ENCODE data around the gene CPB1.

Gene CPB1

DNA sequence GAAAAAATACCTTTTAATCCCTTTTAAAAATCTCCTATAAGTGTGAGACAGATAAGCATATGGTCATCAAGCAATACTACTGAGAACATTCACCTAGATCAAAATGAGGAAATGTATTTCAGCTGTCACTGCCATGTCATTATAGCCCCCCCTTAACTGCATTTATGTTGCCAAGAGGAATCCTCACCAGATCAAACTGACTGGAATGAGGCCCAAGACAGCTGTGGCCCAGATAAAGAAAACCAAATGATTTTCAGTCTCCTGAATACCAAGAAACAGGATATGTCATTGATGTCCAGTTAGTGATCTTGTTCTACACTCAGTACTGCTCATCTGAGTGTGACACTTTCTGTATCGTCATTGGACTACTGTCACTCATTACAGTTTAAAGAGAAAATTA lies 35.1 kb upstream of the CPB1 start:
- H3K27ac ChIP-seq, result no peak overlapping the region
- no peak for TF ChIP-seq ZFX (IDR thresholded peaks at IDR 0.05; ENCODE audit: borderline replicate concordance)
- TF ChIP-seq, protein P1, sequence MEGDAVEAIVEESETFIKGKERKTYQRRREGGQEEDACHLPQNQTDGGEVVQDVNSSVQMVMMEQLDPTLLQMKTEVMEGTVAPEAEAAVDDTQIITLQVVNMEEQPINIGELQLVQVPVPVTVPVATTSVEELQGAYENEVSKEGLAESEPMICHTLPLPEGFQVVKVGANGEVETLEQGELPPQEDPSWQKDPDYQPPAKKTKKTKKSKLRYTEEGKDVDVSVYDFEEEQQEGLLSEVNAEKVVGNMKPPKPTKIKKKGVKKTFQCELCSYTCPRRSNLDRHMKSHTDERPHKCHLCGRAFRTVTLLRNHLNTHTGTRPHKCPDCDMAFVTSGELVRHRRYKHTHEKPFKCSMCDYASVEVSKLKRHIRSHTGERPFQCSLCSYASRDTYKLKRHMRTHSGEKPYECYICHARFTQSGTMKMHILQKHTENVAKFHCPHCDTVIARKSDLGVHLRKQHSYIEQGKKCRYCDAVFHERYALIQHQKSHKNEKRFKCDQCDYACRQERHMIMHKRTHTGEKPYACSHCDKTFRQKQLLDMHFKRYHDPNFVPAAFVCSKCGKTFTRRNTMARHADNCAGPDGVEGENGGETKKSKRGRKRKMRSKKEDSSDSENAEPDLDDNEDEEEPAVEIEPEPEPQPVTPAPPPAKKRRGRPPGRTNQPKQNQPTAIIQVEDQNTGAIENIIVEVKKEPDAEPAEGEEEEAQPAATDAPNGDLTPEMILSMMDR (IDR thresholded peaks at IDR 0.05), result no peak

DNA sequence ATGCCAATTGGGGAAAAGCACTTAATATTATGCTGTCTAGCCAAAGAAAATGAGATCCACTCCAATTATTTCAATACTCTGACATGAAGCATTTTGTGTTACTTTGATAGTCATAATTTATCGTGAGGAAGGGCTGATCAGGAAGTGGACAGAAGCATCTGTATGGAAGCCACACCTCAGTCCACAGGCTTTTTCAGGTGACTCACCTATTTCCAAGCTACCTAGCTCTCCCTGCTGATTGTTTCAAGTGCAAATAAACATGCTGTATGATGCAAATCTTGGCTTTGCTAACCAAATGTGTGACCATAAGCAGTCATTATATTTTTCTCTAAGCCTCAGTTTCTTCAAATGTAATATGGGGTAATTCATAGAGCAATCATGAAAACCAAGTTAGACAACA lies 30.8 kb upstream of the CPB1 start:
- no peak overlapping the region for H3K27ac ChIP-seq
- TF ChIP-seq, protein P1 (IDR thresholded peaks at IDR 0.05), result no peak
- TF ChIP-seq ZFX (IDR thresholded peaks at IDR 0.05; ENCODE audit: borderline replicate concordance), result no peak

DNA sequence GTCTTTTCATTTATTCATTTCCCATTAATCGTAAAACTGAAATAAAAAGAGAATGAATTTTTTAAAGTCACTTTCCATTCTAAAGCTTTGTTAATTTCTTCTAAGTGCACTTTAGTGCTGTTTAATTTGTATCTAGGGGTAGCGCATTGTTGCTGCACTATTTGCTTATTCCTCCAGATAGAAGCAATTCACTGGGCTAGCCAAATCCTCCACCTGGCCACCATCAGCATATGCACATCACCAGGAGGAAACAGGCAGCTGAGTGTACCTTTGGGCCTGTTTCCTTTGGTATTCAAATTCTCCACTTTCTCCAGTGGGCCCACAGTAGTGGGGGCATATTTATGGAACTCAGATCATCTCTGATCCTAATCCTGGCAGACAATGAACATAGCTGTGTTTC lies 29.8 kb upstream of the CPB1 start:
- no peak overlapping the region for H3K27ac ChIP-seq
- no peak for TF ChIP-seq ZFX (IDR thresholded peaks at IDR 0.05; ENCODE audit: borderline replicate concordance)
- TF ChIP-seq, protein P1 (IDR thresholded peaks at IDR 0.05), result no peak

DNA sequence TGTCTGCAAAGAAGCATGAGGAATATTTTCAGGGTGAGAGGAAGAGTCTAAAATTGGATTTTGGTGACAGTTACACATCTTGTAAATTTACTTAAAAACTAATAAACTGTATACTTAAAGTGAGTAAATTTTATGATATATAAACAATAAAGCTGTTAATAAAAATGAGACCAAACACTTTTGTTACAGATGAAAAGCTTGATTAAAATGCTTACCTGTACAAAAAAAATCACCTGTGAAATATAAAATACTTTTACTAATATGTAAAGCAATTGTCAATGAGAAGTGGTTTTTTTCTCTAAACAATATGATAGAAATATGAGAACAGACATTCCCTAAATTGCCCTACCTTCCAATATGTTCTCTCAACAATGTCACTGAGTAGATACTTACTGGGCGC lies 27.2 kb upstream of the CPB1 start:
- no peak overlapping the region for H3K27ac ChIP-seq
- TF ChIP-seq ZFX (IDR thresholded peaks at IDR 0.05; ENCODE audit: borderline replicate concordance), result no peak
- TF ChIP-seq, protein P1 (IDR thresholded peaks at IDR 0.05), result no peak

DNA sequence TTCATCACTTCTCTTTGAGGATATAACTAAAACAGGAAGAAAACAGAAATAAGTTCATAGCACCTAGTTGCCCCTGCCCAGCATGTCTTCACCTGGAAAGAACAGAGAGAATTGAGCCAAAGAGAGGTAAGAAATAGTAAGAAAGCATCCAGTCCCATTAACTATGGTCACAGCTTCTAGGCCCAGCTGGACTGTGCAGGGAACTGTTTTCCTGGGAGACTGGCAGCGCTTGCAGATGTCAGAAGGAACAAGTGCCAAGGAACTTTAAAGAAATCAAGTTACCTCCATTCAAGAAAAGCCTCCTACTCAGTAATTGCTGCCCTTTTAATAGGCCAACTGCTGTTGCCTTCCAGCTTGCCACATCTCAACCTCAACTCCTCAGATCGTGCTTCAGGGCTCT lies 17.8 kb upstream of the CPB1 start:
- TF ChIP-seq, protein P1 (IDR thresholded peaks at IDR 0.05), result no peak
- TF ChIP-seq ZFX (IDR thresholded peaks at IDR 0.05; ENCODE audit: borderline replicate concordance), result no peak
- no peak overlapping the region for H3K27ac ChIP-seq

DNA sequence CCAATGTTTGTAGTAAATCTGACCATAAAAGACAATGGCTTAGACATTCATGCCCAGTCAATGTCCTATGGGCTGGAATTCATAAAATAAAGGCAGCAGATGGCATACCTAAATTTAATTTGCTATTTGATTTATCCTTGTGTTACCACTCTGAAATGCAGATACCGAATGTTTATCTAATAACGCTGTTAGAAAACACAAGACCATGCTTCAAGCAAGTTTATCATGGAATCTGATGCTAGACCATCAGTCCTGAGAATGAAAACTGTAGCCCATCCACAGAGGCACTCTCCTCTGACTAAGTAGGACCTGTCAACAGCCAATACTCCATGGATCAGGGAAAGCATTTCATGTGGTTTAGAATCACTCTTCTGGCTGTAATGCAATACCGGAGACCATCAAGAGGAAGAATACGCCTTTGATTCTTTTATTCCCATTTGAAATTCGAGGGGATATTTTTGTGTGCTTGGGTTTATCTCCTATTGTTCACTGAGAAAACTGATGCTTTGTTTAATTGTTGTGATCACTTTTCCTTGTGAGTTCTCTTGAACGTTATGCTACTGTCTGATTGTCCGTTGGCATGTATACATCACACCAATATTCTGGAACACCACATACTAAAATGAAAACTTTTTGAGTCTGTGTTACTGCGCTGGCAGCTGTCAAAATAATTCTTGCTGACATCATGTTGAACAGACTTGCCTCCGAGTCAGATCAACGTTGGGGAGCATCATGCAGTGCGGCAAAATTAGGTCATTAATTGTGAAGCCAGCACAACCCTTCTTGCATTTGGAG lies 12.1 kb upstream of the CPB1 start:
- TF ChIP-seq, protein P1 (IDR thresholded peaks at IDR 0.05), result no peak
- TF ChIP-seq ZFX (IDR thresholded peaks at IDR 0.05; ENCODE audit: borderline replicate concordance), result no peak
- H3K27ac ChIP-seq, result no peak overlapping the region

DNA sequence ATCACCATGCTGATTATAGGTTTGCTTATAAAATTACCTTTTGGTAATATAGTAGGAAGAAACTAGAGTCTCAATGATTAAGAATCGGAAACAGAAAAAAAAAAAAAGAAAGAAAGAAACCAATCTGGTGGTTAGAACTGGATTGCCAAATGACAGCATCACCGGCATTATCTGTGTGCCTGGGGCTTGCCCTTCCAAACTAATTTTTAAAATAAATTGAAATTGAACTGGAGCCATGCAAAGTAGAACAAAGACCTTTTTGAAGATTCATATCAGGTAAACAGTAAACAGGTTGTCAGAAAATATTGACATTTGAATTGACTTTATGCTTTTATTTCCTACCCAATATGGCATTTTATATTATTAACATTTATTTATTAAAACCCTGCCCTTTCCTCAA lies 11.2 kb upstream of the CPB1 start:
- TF ChIP-seq, protein P1 (IDR thresholded peaks at IDR 0.05), result no peak
- no peak for TF ChIP-seq ZFX (IDR thresholded peaks at IDR 0.05; ENCODE audit: borderline replicate concordance)
- H3K27ac ChIP-seq, result peak overlapping the region; percentile 29; the same call in 1 of the 2 replicates
